ENCODE results near the gene DGCR2.

The DGCR2 gene

GRCh38 chr22:19125474-19126308 is 3.5 kb upstream of the DGCR2 start:
- DNase-seq: no peak

GRCh38 chr22:19125011-19125410 is 2.8 kb upstream of the DGCR2 start:
- DNase-seq: no peak

- no peak for DNase-seq
Measured at GRCh38 chr22:19124377-19124776, 2.2 kb upstream of the DGCR2 start.

- DNase-seq: no peak
Measured at GRCh38 chr22:19123936-19124335, 1.7 kb upstream of the DGCR2 start.

GRCh38 chr22:19122752-19123492 is 710 bp upstream of the DGCR2 start:
- DNase-seq: no peak

- DNase-seq: peak; percentile 31
Measured at GRCh38 chr22:19121631-19122142, 525 bp downstream of the DGCR2 start.

GRCh38 chr22:19120829-19121630 is 1.2 kb downstream of the DGCR2 start:
- no peak for DNase-seq

GRCh38 chr22:19119949-19120348 is 2.3 kb downstream of the DGCR2 start:
- DNase-seq: no peak

- no peak for DNase-seq
Measured at GRCh38 chr22:19118329-19118880, 3.8 kb downstream of the DGCR2 start.

GRCh38 chr22:19117111-19117512 is 5.1 kb downstream of the DGCR2 start:
- no peak for DNase-seq

GRCh38 chr22:19115628-19116027 is 6.6 kb downstream of the DGCR2 start:
- DNase-seq: no peak

GRCh38 chr22:19114984-19115552 is 7.1 kb downstream of the DGCR2 start:
- no peak for DNase-seq

GRCh38 chr22:19113429-19113828 is 8.8 kb downstream of the DGCR2 start:
- no peak for DNase-seq

- no peak for DNase-seq
Measured at GRCh38 chr22:19111584-19111983, 10.6 kb downstream of the DGCR2 start.

GRCh38 chr22:19111140-19111539 is 11.1 kb downstream of the DGCR2 start:
- DNase-seq: no peak

GRCh38 chr22:19110646-19111045 is 11.6 kb downstream of the DGCR2 start:
- no peak for DNase-seq

- DNase-seq: no peak
Measured at GRCh38 chr22:19110064-19110458, 12.2 kb downstream of the DGCR2 start.

GRCh38 chr22:19109198-19110063 is 12.8 kb downstream of the DGCR2 start:
- no peak for DNase-seq

- DNase-seq: no peak
Measured at GRCh38 chr22:19108807-19109197, 13.4 kb downstream of the DGCR2 start.

- DNase-seq: no peak
Measured at GRCh38 chr22:19107730-19108074, 14.5 kb downstream of the DGCR2 start.

- no peak for DNase-seq
Measured at GRCh38 chr22:19106886-19107729, 15.1 kb downstream of the DGCR2 start.
